ENCODE results near the gene FADS2. TPM values are rescaled to one million over a fixed set of nuclear protein-coding genes. Genes with fewer than 3 reads are reported as not detected.

Gene FADS2
- total RNA-seq, 1 donor from 2014 or later: 37.6 TPM

GRCh38 chr11:61805146-61805545 lies 23.0 kb upstream of the FADS2 start:
- TF ChIP-seq, protein P1, sequence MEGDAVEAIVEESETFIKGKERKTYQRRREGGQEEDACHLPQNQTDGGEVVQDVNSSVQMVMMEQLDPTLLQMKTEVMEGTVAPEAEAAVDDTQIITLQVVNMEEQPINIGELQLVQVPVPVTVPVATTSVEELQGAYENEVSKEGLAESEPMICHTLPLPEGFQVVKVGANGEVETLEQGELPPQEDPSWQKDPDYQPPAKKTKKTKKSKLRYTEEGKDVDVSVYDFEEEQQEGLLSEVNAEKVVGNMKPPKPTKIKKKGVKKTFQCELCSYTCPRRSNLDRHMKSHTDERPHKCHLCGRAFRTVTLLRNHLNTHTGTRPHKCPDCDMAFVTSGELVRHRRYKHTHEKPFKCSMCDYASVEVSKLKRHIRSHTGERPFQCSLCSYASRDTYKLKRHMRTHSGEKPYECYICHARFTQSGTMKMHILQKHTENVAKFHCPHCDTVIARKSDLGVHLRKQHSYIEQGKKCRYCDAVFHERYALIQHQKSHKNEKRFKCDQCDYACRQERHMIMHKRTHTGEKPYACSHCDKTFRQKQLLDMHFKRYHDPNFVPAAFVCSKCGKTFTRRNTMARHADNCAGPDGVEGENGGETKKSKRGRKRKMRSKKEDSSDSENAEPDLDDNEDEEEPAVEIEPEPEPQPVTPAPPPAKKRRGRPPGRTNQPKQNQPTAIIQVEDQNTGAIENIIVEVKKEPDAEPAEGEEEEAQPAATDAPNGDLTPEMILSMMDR (IDR thresholded peaks at IDR 0.05): no peak
- H3K4me1 ChIP-seq: no peaks in the 10 kb centered on the region
- H3K36me3 ChIP-seq: peaks cover 39 to 87% of the 10 kb centered on the region in 2 donors
- H3K27ac ChIP-seq: no peak overlapping the region
- intact Hi-C loops (cut with DNase I): no loop called here
- H3K9me3 ChIP-seq: no peaks in the 10 kb centered on the region
- no peak for DNase-seq (ENCODE audit: low spot score in 2 of 2)
- H3K27me3 ChIP-seq: no peaks in the 10 kb centered on the region
- H3K4me3 ChIP-seq: no peak overlapping the region

GRCh38 chr11:61806785-61807184 lies 21.3 kb upstream of the FADS2 start:
- Histone ChIP-seq H3K9me3 (no peaks in the 10 kb centered on the region), H3K4me1 (no peaks in the 10 kb centered on the region), H3K4me3 (no peak overlapping the region), H3K27ac (no peak overlapping the region), H3K27me3 (no peaks in the 10 kb centered on the region), H3K36me3 (peaks cover 53 to 95% of the 10 kb centered on the region in 2 donors)
- intact Hi-C loops (cut with DNase I): no loop called here
- TF ChIP-seq, protein P1 (IDR thresholded peaks at IDR 0.05): no peak
- no peak for DNase-seq (ENCODE audit: low spot score in 2 of 2)

DNA sequence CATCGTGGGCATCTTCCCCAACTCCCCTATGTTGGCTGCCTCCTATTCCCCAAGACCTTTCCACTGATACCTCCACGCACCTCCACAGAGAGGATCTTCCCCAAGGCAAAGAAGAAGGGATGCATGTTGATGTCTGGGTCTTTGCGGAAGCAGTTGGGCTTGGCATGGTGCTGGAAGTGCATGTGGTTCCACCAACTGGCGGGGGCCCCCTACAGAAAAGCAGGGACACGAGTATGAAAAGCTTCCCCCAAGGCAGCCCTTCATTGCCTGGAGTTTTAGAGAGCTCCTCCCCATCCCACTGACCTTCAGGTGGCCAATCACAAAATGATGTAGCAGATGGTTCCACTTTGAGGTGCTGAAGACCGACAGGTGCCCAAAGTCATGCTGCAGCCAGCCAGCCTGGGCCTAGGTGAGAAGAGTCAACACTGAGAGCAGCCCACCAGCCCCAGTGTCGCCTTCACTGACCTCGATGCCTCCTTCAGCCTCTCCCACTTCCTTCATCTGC lies 17.4 kb upstream of the FADS2 start:
- H3K9me3 ChIP-seq: no peaks in the 10 kb centered on the region
- TF ChIP-seq, protein P1 (IDR thresholded peaks at IDR 0.05): no peak
- intact Hi-C loops (cut with DNase I): no loop called here
- H3K27ac ChIP-seq: no peak overlapping the region
- DNase-seq (ENCODE audit: low spot score in 2 of 2): no peak
- H3K4me1 ChIP-seq: peaks cover 0 to 3% of the 10 kb centered on the region in 2 donors
- no peak overlapping the region for H3K4me3 ChIP-seq
- H3K36me3 ChIP-seq: peaks cover 36 to 71% of the 10 kb centered on the region in 2 donors
- H3K27me3 ChIP-seq: no peaks in the 10 kb centered on the region

DNA sequence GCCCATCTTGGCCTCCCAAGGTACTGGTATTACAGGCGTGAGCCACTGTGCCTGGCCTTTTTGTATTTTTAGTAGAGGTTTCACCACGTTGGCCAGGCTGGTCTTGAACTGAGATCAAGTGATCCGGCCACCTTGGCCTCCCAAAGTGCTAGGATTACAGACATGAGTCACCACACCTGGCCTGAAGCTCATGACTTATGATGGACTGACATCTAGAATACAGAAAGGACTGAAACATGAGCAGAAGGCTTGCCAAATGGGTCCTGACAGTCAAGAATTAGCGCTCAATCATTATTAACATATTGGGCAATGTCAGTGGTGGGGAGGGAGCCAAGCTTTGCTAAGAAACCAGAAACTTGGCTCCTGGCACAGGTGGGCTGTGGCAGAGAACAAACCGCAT lies 16.3 kb upstream of the FADS2 start:
- intact Hi-C loops (cut with DNase I): no loop called here
- TF ChIP-seq, protein P1 (IDR thresholded peaks at IDR 0.05): no peak
- peaks cover 34 to 63% of the 10 kb centered on the region in 2 donors for H3K36me3 ChIP-seq

GRCh38 chr11:61812736-61813411 lies 15.2 kb upstream of the FADS2 start:
- peaks cover 33 to 53% of the 10 kb centered on the region in 2 donors for H3K36me3 ChIP-seq
- H3K27ac ChIP-seq: no peak overlapping the region
- TF ChIP-seq, protein P1 (IDR thresholded peaks at IDR 0.05): no peak
- no peak for DNase-seq (ENCODE audit: low spot score in 2 of 2)
- H3K4me1 ChIP-seq: peaks cover 0 to 9% of the 10 kb centered on the region in 2 donors
- no peaks in the 10 kb centered on the region for H3K27me3 ChIP-seq
- H3K9me3 ChIP-seq: no peaks in the 10 kb centered on the region
- H3K4me3 ChIP-seq: no peak overlapping the region
- intact Hi-C loops (cut with DNase I): no loop called here

More for the DNA sequence above, 16.3 kb upstream of the FADS2 start:
- Histone ChIP-seq H3K9me3 (no peaks in the 10 kb centered on the region), H3K27ac (no peak overlapping the region), H3K27me3 (no peaks in the 10 kb centered on the region), H3K4me1 (peaks cover 0 to 3% of the 10 kb centered on the region in 2 donors), H3K4me3 (no peak overlapping the region)
- DNase-seq (ENCODE audit: low spot score in 2 of 2): no peak

All from ascending aorta (tissue), 2 donors.